Activated naive CD4-positive, alpha-beta T cell treated with anti-CD3 and anti-CD28 coated beads, Interleukin-2, amount 10 ng/mL, durations not matched to agents 7 days and 5 days (primary cell): ENCODE data around the gene PRKCA.
"Not testable (repeated sequence)": the region's sequence is repeated elsewhere in the genome, so short reads cannot be mapped to it uniquely, and the experiment has no call there.

ENCODE experiments used
- CTCF ChIA-PET: fragments of 350-600 bp; sonication (Branson Sonifier 250); formaldehyde crosslinking; loops from one replicate; lab custom pipeline; 2021; ENCODE audit warnings: antibody characterized with exemption; lab: Charles Lee
- DNase-seq: peaks from one replicate; pipeline ENCODE4 v3.0.0-alpha.2; 2020
- H3K27ac Mint-ChIP-seq: one replicate; pipeline ENCODE4 v1.8.0; 2021; ENCODE audit warnings: mild to moderate bottlenecking, moderate library complexity, mixed read lengths
- H3K27me3 Mint-ChIP-seq: one replicate; pipeline ENCODE4 v1.8.0; 2021; ENCODE audit warnings: mild to moderate bottlenecking, mixed read lengths
- H3K36me3 Mint-ChIP-seq: one replicate; pipeline ENCODE4 v1.8.0; 2021; ENCODE audit warnings: mixed read lengths
- H3K4me1 Mint-ChIP-seq: one replicate; pipeline ENCODE4 v1.8.0; 2021; ENCODE audit warnings: mixed read lengths
- H3K4me3 Mint-ChIP-seq: one replicate; pipeline ENCODE4 v1.8.0; 2021; ENCODE audit warnings: mild to moderate bottlenecking, moderate library complexity, mixed read lengths
- H3K9me3 Mint-ChIP-seq: one replicate; pipeline ENCODE4 v1.8.0; 2021; ENCODE audit warnings: mixed read lengths

Gene PRKCA

GRCh38 chr17:66322764-66323163, 20.4 kb downstream of the PRKCA start:
- Mint-ChIP-seq H3K9me3 (peaks cover 10% of the 10 kb centered on the region), H3K4me3 (no peak overlapping the region), H3K27me3 (no peaks in the 10 kb centered on the region), H3K27ac (no peak overlapping the region), H3K36me3 (peaks cover 59% of the 10 kb centered on the region), H3K4me1 (peaks cover 32% of the 10 kb centered on the region)
- CTCF ChIA-PET: no interaction called here
- no peak for DNase-seq

- DNase-seq, H3K27me3 Mint-ChIP-seq, H3K4me3 Mint-ChIP-seq, CTCF ChIA-PET, H3K9me3 Mint-ChIP-seq: not testable (repeated sequence)
- peaks cover 66% of the 10 kb centered on the region for H3K36me3 Mint-ChIP-seq
- H3K4me1 Mint-ChIP-seq: peaks cover 49% of the 10 kb centered on the region
- peak overlapping the region; percentile 6 for H3K27ac Mint-ChIP-seq
These were observed 22.1 kb downstream of the PRKCA start for GRCh38 chr17:66324381-66325004.

GRCh38 chr17:66326476-66327047, 24.1 kb downstream of the PRKCA start:
- Mint-ChIP-seq H3K36me3 (peaks cover 61% of the 10 kb centered on the region), H3K4me3 (no peak overlapping the region)

GRCh38 chr17:66330646-66331037, 28.2 kb downstream of the PRKCA start:
- peaks cover 83% of the 10 kb centered on the region for H3K4me1 Mint-ChIP-seq
- H3K36me3 Mint-ChIP-seq: peaks cover 44% of the 10 kb centered on the region
- H3K9me3 Mint-ChIP-seq: no peaks in the 10 kb centered on the region
- H3K27me3 Mint-ChIP-seq: no peaks in the 10 kb centered on the region
- DNase-seq: no peak
- H3K4me3 Mint-ChIP-seq: peak overlapping the region; percentile 64
- CTCF ChIA-PET: interaction anchor here (1.2 to 1.6 kb wide), 2 partner anchors 9 to 17 kb away, joined by 4 to 5 read pairs; no protein-coding TSS in a partner anchor
- peak overlapping the region; percentile 98 for H3K27ac Mint-ChIP-seq

More at GRCh38 chr17:66326476-66327047, 24.1 kb downstream of the PRKCA start:
- CTCF ChIA-PET: interaction anchor here (1.1 to 1.5 kb wide), 3 partner anchors 13 to 240 kb away, joined by 3 to 8 read pairs (median 3); no protein-coding TSS in a partner anchor
- Mint-ChIP-seq H3K27me3 (no peaks in the 10 kb centered on the region), H3K27ac (peak overlapping the region; percentile 26), H3K9me3 (peaks cover 5% of the 10 kb centered on the region), H3K4me1 (peaks cover 70% of the 10 kb centered on the region)
- no peak for DNase-seq

- CTCF ChIA-PET: interaction anchor here (0.9 to 1.6 kb wide), 3 partner anchors 8 to 59 kb away, joined by 3 to 5 read pairs (median 4); no protein-coding TSS in a partner anchor
- Mint-ChIP-seq H3K4me3 (peak overlapping the region; percentile 64), H3K36me3 (peaks cover 50% of the 10 kb centered on the region), H3K27me3 (no peaks in the 10 kb centered on the region), H3K27ac (peak overlapping the region; percentile 98), H3K9me3 (no peaks in the 10 kb centered on the region), H3K4me1 (peaks cover 83% of the 10 kb centered on the region)
- DNase-seq: peak; percentile 54
These were observed 28.8 kb downstream of the PRKCA start for GRCh38 chr17:66331038-66331816.

- H3K27me3 Mint-ChIP-seq: no peaks in the 10 kb centered on the region
- no peak for DNase-seq
- peaks cover 51% of the 10 kb centered on the region for H3K36me3 Mint-ChIP-seq
- CTCF ChIA-PET: no interaction called here
- H3K4me3 Mint-ChIP-seq: no peak overlapping the region
- no peaks in the 10 kb centered on the region for H3K9me3 Mint-ChIP-seq
- H3K4me1 Mint-ChIP-seq: peaks cover 77% of the 10 kb centered on the region
- no peak overlapping the region for H3K27ac Mint-ChIP-seq
These were observed 33.4 kb downstream of the PRKCA start for GRCh38 chr17:66335797-66336196.

- Mint-ChIP-seq H3K4me1 (peaks cover 73% of the 10 kb centered on the region), H3K27me3 (no peaks in the 10 kb centered on the region), H3K4me3 (no peak overlapping the region), H3K36me3 (peaks cover 51% of the 10 kb centered on the region), H3K9me3 (no peaks in the 10 kb centered on the region), H3K27ac (no peak overlapping the region)
- CTCF ChIA-PET: interaction anchor here (0.6 to 1.3 kb wide), 2 partner anchors 55 to 393 kb away, joined by 3 to 5 read pairs; no protein-coding TSS in a partner anchor
- DNase-seq: no peak
These were observed 34.9 kb downstream of the PRKCA start for GRCh38 chr17:66337268-66337667.

GRCh38 chr17:66337866-66338485, 35.6 kb downstream of the PRKCA start:
- Mint-ChIP-seq H3K27ac (no peak overlapping the region), H3K27me3 (no peaks in the 10 kb centered on the region), H3K4me3 (no peak overlapping the region), H3K36me3 (peaks cover 51% of the 10 kb centered on the region), H3K4me1 (peaks cover 68% of the 10 kb centered on the region), H3K9me3 (no peaks in the 10 kb centered on the region)
- CTCF ChIA-PET: interaction anchor here (0.6 to 1.3 kb wide), 2 partner anchors 54 to 392 kb away, joined by 3 to 5 read pairs; no protein-coding TSS in a partner anchor
- DNase-seq: no peak

- no peak overlapping the region for H3K4me3 Mint-ChIP-seq
- H3K9me3 Mint-ChIP-seq: no peaks in the 10 kb centered on the region
- peaks cover 69% of the 10 kb centered on the region for H3K4me1 Mint-ChIP-seq
- CTCF ChIA-PET: interaction anchor here (1.2 to 1.4 kb wide), 3 partner anchors 15 to 230 kb away, joined by 3 read pairs; no protein-coding TSS in a partner anchor
- no peaks in the 10 kb centered on the region for H3K27me3 Mint-ChIP-seq
- peaks cover 58% of the 10 kb centered on the region for H3K36me3 Mint-ChIP-seq
- no peak overlapping the region for H3K27ac Mint-ChIP-seq
- no peak for DNase-seq
These were observed 36.5 kb downstream of the PRKCA start for GRCh38 chr17:66338937-66339336.

GRCh38 chr17:66339561-66339960, 37.1 kb downstream of the PRKCA start:
- no peak for DNase-seq
- CTCF ChIA-PET: interaction anchor here (0.9 to 1.4 kb wide), 4 partner anchors 8 to 229 kb away, joined by 3 to 5 read pairs (median 3); no protein-coding TSS in a partner anchor
- peak overlapping the region; percentile 37 for H3K4me3 Mint-ChIP-seq
- H3K27me3 Mint-ChIP-seq: no peaks in the 10 kb centered on the region
- peaks cover 54% of the 10 kb centered on the region for H3K36me3 Mint-ChIP-seq
- peak overlapping the region; percentile 4 for H3K27ac Mint-ChIP-seq
- no peaks in the 10 kb centered on the region for H3K9me3 Mint-ChIP-seq
- H3K4me1 Mint-ChIP-seq: peaks cover 65% of the 10 kb centered on the region

GRCh38 chr17:66340720-66341119, 38.3 kb downstream of the PRKCA start:
- Mint-ChIP-seq H3K4me3 (no peak overlapping the region), H3K36me3 (peaks cover 51% of the 10 kb centered on the region), H3K9me3 (no peaks in the 10 kb centered on the region), H3K27me3 (no peaks in the 10 kb centered on the region), H3K27ac (no peak overlapping the region), H3K4me1 (peaks cover 64% of the 10 kb centered on the region)
- CTCF ChIA-PET: no interaction called here
- no peak for DNase-seq

- no peaks in the 10 kb centered on the region for H3K27me3 Mint-ChIP-seq
- no peak overlapping the region for H3K4me3 Mint-ChIP-seq
- CTCF ChIA-PET: interaction anchor here (0.9 kb wide), 1 partner anchor 38 kb away, joined by 3 read pairs; no protein-coding TSS in a partner anchor
These were observed 39.0 kb downstream of the PRKCA start for GRCh38 chr17:66341462-66341861.

GRCh38 chr17:66342263-66342662, 39.9 kb downstream of the PRKCA start:
- not testable (repeated sequence) for H3K27me3 Mint-ChIP-seq, DNase-seq, H3K4me3 Mint-ChIP-seq, H3K9me3 Mint-ChIP-seq, H3K27ac Mint-ChIP-seq
- CTCF ChIA-PET: interaction anchor here (0.9 kb wide), 1 partner anchor 38 kb away, joined by 3 read pairs; no protein-coding TSS in a partner anchor
- H3K36me3 Mint-ChIP-seq: peaks cover 42% of the 10 kb centered on the region
- H3K4me1 Mint-ChIP-seq: peaks cover 57% of the 10 kb centered on the region

More at GRCh38 chr17:66341462-66341861, 39.0 kb downstream of the PRKCA start:
- peaks cover 58% of the 10 kb centered on the region for H3K4me1 Mint-ChIP-seq
- H3K36me3 Mint-ChIP-seq: peaks cover 45% of the 10 kb centered on the region
- H3K27ac Mint-ChIP-seq: no peak overlapping the region
- H3K9me3 Mint-ChIP-seq: no peaks in the 10 kb centered on the region
- DNase-seq: no peak
